ENCODE measurements around the gene FBXO31. TPM values are rescaled to one million over a fixed set of nuclear protein-coding genes. Genes with fewer than 3 reads are reported as not detected.
A peak's percentile ranks its signal among the peaks of the same experiment; 100 is the strongest.

The FBXO31 gene
- total RNA-seq, 1 donor from 2014 or later, result 30.6 TPM

DNA sequence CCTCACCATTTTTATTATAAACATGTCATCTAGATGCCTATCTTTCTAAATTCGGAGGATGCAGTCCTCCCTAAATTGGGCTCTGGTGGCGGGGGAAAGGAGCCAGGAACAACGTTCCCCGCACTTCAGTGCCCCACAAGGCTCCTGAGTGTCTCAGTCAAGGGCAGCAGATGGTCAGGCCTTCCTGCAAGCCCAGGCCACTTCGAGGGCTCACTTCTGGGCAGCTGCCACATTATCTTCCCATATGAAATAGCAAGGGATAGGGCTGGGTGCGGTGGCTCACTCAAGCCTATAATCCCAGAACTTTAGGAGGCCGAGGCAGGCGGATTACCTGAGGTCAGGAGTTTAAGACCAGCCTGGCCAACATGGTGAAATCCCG is 32.3 kb downstream of the FBXO31 start:
- H3K27ac Mint-ChIP-seq (ENCODE audit: unreplicated experiment), result no peak overlapping the region
- TF ChIP-seq, protein P1, sequence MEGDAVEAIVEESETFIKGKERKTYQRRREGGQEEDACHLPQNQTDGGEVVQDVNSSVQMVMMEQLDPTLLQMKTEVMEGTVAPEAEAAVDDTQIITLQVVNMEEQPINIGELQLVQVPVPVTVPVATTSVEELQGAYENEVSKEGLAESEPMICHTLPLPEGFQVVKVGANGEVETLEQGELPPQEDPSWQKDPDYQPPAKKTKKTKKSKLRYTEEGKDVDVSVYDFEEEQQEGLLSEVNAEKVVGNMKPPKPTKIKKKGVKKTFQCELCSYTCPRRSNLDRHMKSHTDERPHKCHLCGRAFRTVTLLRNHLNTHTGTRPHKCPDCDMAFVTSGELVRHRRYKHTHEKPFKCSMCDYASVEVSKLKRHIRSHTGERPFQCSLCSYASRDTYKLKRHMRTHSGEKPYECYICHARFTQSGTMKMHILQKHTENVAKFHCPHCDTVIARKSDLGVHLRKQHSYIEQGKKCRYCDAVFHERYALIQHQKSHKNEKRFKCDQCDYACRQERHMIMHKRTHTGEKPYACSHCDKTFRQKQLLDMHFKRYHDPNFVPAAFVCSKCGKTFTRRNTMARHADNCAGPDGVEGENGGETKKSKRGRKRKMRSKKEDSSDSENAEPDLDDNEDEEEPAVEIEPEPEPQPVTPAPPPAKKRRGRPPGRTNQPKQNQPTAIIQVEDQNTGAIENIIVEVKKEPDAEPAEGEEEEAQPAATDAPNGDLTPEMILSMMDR (IDR thresholded peaks at IDR 0.05), result no peak
- no peak for DNase-seq (ENCODE audit: low spot score)
- H3K4me3 Mint-ChIP-seq (ENCODE audit: unreplicated experiment), result no peak overlapping the region
- peaks cover 14% of the 10 kb centered on the region for H3K4me1 Mint-ChIP-seq (ENCODE audit: low read depth)
- no peaks in the 10 kb centered on the region for H3K9me3 Mint-ChIP-seq (ENCODE audit: low read depth)
- H3K36me3 Mint-ChIP-seq (ENCODE audit: low read depth), result peaks cover 5% of the 10 kb centered on the region
- no peaks in the 10 kb centered on the region for H3K27me3 Mint-ChIP-seq (ENCODE audit: low read depth)

- TF ChIP-seq, protein P1 (IDR thresholded peaks at IDR 0.05), result no peak
- DNase-seq (ENCODE audit: low spot score), result no peak
- Mint-ChIP-seq H3K36me3 (ENCODE audit: low read depth) (peaks cover 6% of the 10 kb centered on the region), H3K9me3 (ENCODE audit: low read depth) (no peaks in the 10 kb centered on the region), H3K4me1 (ENCODE audit: low read depth) (peaks cover 14% of the 10 kb centered on the region), H3K27me3 (ENCODE audit: low read depth) (no peaks in the 10 kb centered on the region), H3K4me3 (ENCODE audit: unreplicated experiment) (peak overlapping the region; percentile 43), H3K27ac (ENCODE audit: unreplicated experiment) (no peak overlapping the region)
Measured at GRCh38 chr16:87350681-87351319, 32.8 kb downstream of the FBXO31 start.

GRCh38 chr16:87350031-87350430 is 33.5 kb downstream of the FBXO31 start:
- Mint-ChIP-seq H3K4me3 (ENCODE audit: unreplicated experiment) (no peak overlapping the region), H3K4me1 (ENCODE audit: low read depth) (peaks cover 18% of the 10 kb centered on the region), H3K27me3 (ENCODE audit: low read depth) (no peaks in the 10 kb centered on the region), H3K36me3 (ENCODE audit: low read depth) (peaks cover 11% of the 10 kb centered on the region), H3K27ac (ENCODE audit: unreplicated experiment) (no peak overlapping the region), H3K9me3 (ENCODE audit: low read depth) (no peaks in the 10 kb centered on the region)
- TF ChIP-seq, protein P1 (IDR thresholded peaks at IDR 0.05), result no peak
- no peak for DNase-seq (ENCODE audit: low spot score)

DNA sequence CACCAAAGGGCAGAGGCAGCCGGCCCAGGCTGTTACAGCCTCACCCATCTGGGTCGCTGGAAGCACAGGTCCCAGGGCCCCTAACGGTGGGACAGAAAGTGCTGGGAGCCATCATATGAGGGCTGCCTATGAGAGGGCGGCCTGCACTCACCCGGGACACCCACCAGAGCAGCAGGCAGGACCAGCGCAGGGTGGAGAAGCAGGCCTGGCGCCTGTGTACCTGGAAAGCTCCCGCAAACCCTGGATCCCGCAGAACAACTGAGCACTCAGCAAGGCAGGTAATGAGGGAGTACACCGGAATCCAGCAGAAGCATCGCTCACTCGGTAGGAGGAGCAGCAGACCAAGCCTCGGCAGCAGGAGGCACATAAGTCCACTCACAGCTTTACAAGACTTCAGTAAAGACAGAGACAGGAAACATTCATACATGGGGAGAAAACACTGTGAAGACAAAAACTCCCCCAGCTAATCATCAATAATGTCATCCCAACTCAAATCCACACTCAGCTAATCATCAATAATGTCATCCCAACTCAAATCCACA is 34.9 kb downstream of the FBXO31 start:
- peaks cover 14% of the 10 kb centered on the region for H3K36me3 Mint-ChIP-seq (ENCODE audit: low read depth)
- no peak for DNase-seq (ENCODE audit: low spot score)
- TF ChIP-seq, protein P1 (IDR thresholded peaks at IDR 0.05), result no peak
- H3K27ac Mint-ChIP-seq (ENCODE audit: unreplicated experiment), result no peak overlapping the region
- H3K27me3 Mint-ChIP-seq (ENCODE audit: low read depth), result no peaks in the 10 kb centered on the region
- H3K9me3 Mint-ChIP-seq (ENCODE audit: low read depth), result no peaks in the 10 kb centered on the region
- H3K4me3 Mint-ChIP-seq (ENCODE audit: unreplicated experiment), result no peak overlapping the region
- H3K4me1 Mint-ChIP-seq (ENCODE audit: low read depth), result peaks cover 24% of the 10 kb centered on the region

DNA sequence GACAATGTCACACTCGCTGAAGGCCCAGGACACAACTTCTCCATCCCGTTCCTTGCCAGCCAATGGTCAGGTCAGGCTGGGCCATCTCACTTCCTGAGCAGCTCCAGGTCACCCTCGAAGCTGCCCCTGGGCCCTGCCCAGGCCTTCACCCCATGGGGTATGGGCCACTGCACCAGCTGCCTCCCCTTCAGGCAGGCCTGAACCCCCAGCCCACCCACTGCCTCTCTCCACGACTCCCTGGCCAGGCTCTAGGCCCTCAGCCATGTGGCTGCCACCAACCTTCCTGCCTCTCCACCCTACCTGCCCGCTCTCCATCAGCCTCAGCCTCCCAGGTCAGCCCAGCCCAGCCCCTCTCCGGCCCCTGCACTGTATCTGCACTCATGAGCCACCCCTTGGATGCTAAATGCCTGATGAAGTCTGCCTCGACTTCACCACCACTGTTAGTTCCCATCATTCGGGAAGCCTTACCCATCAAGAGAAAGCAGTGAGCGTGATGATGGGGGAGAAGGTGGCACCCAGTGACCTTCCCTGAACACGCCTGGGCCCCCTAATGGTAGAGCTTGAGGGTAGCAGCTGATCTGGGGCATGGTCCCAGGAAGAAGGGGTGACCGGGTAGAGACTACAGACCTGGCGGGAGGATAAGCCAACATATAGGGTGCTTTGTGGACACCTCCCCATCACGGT is 35.5 kb downstream of the FBXO31 start:
- no peak overlapping the region for H3K27ac Mint-ChIP-seq (ENCODE audit: unreplicated experiment)

More for the DNA sequence above, 35.5 kb downstream of the FBXO31 start:
- TF ChIP-seq, protein P1 (IDR thresholded peaks at IDR 0.05), result peak; percentile 8
- Mint-ChIP-seq H3K36me3 (ENCODE audit: low read depth) (peaks cover 15% of the 10 kb centered on the region), H3K9me3 (ENCODE audit: low read depth) (no peaks in the 10 kb centered on the region), H3K27me3 (ENCODE audit: low read depth) (no peaks in the 10 kb centered on the region), H3K4me3 (ENCODE audit: unreplicated experiment) (no peak overlapping the region), H3K4me1 (ENCODE audit: low read depth) (peaks cover 24% of the 10 kb centered on the region)
- DNase-seq (ENCODE audit: low spot score), result no peak
